Measurements from ENCODE around the gene BFSP2. TPM values are rescaled to one million over a fixed set of nuclear protein-coding genes. Genes with fewer than 3 reads are reported as not detected.

The BFSP2 gene
- total and polyA plus RNA-seq, 7 experiments from 2014 or later, result 0.72 TPM; not detected in 6

- H3K36me3 Mint-ChIP-seq, result peaks cover 0 to 5% (median 0%) of the 10 kb centered on the region in 5 donors
- POLR2A ChIA-PET, result interaction anchor here (1.5 to 11.9 kb wide), 2 partner anchors 12 to 87 kb away, joined by 5 to 179 read pairs; partner anchors contain the start of gene CDV3
- peak; percentile 72 for ATAC-seq
- intact Hi-C loops (cut with micrococcal nuclease), result loop anchor here (1.0 to 5.0 kb wide), 10 partner anchors 18 to 439 kb away; partner anchors contain the start of genes SRPRB (in 2 of the 2) and CDV3 (in 1 of the 2)
- peaks cover 22 to 52% (median 51%) of the 10 kb centered on the region in 7 donors for H3K4me1 Mint-ChIP-seq
- Histone ChIP-seq H3K9me3 (ENCODE audit: control insufficient read depth in 2 of 3, low read length in 3 of 3) (no peaks in the 10 kb centered on the region), H3K36me3 (ENCODE audit: control insufficient read depth in 2 of 3, insufficient read depth in 3 of 3, low read length in 3 of 3) (no peaks in the 10 kb centered on the region), H3K27ac (ENCODE audit: low read depth, low read length) (peak overlapping the region; percentile 34), H3K27me3 (ENCODE audit: control insufficient read depth in 2 of 2, insufficient read depth in 2 of 2, low read length in 2 of 2) (no peaks in the 10 kb centered on the region), H3K4me3 (ENCODE audit: low read length) (no peak overlapping the region), H3K4me1 (ENCODE audit: control insufficient read depth in 2 of 2, insufficient read depth in 2 of 2, low read length in 2 of 2) (peaks cover 22 to 47% of the 10 kb centered on the region in 2 donors)
- peak overlapping the region in 8 of 9 donors; percentile 90 to 98 (median 96) for H3K27ac Mint-ChIP-seq
- peaks cover 0 to 5% (median 0%) of the 10 kb centered on the region in 11 donors for H3K9me3 Mint-ChIP-seq
- no peaks in the 10 kb centered on the region for H3K27me3 Mint-ChIP-seq
- peak in 8 of 9 donors; percentile 40 to 67 (median 50) for DNase-seq
- peak overlapping the region in 6 of 10 donors; percentile 5 to 73 (median 32) for H3K4me3 Mint-ChIP-seq
- CTCF ChIA-PET, result interaction anchor here (0.7 to 7.2 kb wide), 12 partner anchors 13 to 761 kb away, joined by 3 to 80 read pairs (median 4); partner anchors contain the start of gene CDV3
These were observed 88.2 kb downstream of the BFSP2 start for GRCh38 chr3:133487920-133488540.

DNA sequence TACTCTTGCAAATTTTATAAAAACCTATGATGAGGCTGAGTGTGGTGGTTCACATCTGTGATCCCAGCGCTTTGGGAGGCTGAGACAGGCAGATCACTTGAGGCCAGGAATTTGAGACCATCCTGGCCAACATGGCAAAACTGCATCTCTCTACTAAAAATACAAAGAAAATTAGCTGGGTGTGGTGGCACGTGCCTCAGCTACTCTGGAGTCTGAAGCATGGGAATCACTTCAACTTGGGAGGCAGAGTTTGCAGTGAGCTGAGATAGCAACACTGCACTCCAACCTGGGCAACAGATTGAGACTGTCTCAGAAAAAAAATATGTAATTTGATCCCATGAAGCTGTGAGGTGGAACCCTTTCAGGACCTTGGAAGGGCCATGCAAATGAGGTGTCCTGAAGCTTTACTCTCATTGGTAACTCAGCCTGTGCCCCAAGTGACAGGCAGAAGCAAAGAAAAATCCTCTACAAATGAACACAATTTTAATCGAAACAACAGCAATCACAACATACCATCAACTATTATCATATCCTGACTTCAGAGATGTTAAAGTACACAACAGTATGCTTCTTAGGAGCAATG, 89.0 kb downstream of the BFSP2 start:
- DNase-seq, result no peak
- H3K27ac Mint-ChIP-seq, result peak overlapping the region in 8 of 9 donors; percentile 90 to 99 (median 98)
- H3K27ac ChIP-seq (ENCODE audit: low read depth, low read length), result peak overlapping the region; percentile 64
- H3K9me3 ChIP-seq (ENCODE audit: control insufficient read depth in 2 of 3, low read length in 3 of 3), result no peaks in the 10 kb centered on the region
- no peaks in the 10 kb centered on the region for H3K36me3 ChIP-seq (ENCODE audit: control insufficient read depth in 2 of 3, insufficient read depth in 3 of 3, low read length in 3 of 3)
- no peaks in the 10 kb centered on the region for H3K27me3 ChIP-seq (ENCODE audit: control insufficient read depth in 2 of 2, insufficient read depth in 2 of 2, low read length in 2 of 2)
- H3K4me1 ChIP-seq (ENCODE audit: control insufficient read depth in 2 of 2, insufficient read depth in 2 of 2, low read length in 2 of 2), result peaks cover 25 to 52% of the 10 kb centered on the region in 2 donors
- ChIA-PET CTCF (interaction anchor here (0.6 to 7.2 kb wide), 12 partner anchors 9 to 762 kb away, joined by 3 to 80 read pairs (median 5); partner anchors contain the start of gene CDV3), POLR2A (interaction anchor here (1.0 to 11.9 kb wide), 5 partner anchors 9 to 86 kb away, joined by 3 to 179 read pairs (median 5); partner anchors contain the start of gene CDV3)
- H3K9me3 Mint-ChIP-seq, result peaks cover 0 to 3% (median 0%) of the 10 kb centered on the region in 11 donors
- intact Hi-C loops (cut with micrococcal nuclease), result loop anchor here (1.0 to 5.0 kb wide), 10 partner anchors 17 to 438 kb away; partner anchors contain the start of genes SRPRB (in 2 of the 2) and CDV3 (in 1 of the 2)
- peaks cover 0 to 7% (median 0%) of the 10 kb centered on the region in 5 donors for H3K36me3 Mint-ChIP-seq
- no peak overlapping the region for H3K4me3 ChIP-seq (ENCODE audit: low read length)
- no peaks in the 10 kb centered on the region for H3K27me3 Mint-ChIP-seq
- peak overlapping the region in 6 of 10 donors; percentile 8 to 73 (median 21) for H3K4me3 Mint-ChIP-seq
- ATAC-seq, result no peak
- peaks cover 26 to 58% (median 56%) of the 10 kb centered on the region in 7 donors for H3K4me1 Mint-ChIP-seq

DNA sequence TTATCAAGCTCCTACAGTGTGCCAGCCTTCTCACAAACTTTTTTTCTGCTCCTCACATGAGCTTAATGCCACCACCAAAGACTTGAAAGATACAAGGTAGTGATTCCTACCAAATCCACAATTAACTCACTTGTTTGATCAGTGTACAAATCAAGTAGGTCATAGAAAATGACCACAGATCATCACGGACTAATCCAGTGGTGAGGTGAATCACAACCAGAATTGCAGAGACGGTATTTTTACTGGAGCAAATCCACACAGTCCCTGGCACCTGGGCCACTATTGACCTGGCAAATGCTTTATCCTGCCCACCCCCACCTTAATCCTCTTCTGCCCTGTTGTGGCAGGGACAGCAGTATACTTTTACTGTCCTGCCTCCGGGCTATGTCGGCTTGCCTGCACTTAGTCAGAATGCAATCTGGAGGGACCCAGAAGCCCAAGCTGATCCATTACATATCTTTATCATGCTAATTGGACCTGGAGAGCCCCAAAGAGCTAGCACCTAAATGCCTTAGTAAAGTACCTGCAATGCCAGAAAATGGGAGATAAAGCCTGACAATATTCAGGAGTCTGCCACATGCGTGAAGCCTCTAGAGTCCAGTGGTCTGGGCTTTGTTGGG, 89.7 kb downstream of the BFSP2 start:
- peaks cover 28 to 65% (median 60%) of the 10 kb centered on the region in 7 donors for H3K4me1 Mint-ChIP-seq
- Histone ChIP-seq H3K4me3 (ENCODE audit: low read length) (no peak overlapping the region), H3K27ac (ENCODE audit: low read depth, low read length) (peak overlapping the region; percentile 64), H3K9me3 (ENCODE audit: control insufficient read depth in 2 of 3, low read length in 3 of 3) (no peaks in the 10 kb centered on the region), H3K4me1 (ENCODE audit: control insufficient read depth in 2 of 2, insufficient read depth in 2 of 2, low read length in 2 of 2) (peaks cover 25 to 52% of the 10 kb centered on the region in 2 donors), H3K27me3 (ENCODE audit: control insufficient read depth in 2 of 2, insufficient read depth in 2 of 2, low read length in 2 of 2) (no peaks in the 10 kb centered on the region), H3K36me3 (ENCODE audit: control insufficient read depth in 2 of 3, insufficient read depth in 3 of 3, low read length in 3 of 3) (no peaks in the 10 kb centered on the region)
- ATAC-seq (no peak), DNase-seq (no peak)
- H3K27me3 Mint-ChIP-seq, result no peaks in the 10 kb centered on the region
- H3K36me3 Mint-ChIP-seq, result peaks cover 0 to 7% (median 0%) of the 10 kb centered on the region in 5 donors
- H3K9me3 Mint-ChIP-seq, result peaks cover 0 to 3% (median 0%) of the 10 kb centered on the region in 11 donors
- POLR2A ChIA-PET, result interaction anchor here (1.0 to 11.9 kb wide), 7 partner anchors 10 to 86 kb away, joined by 3 to 179 read pairs (median 4); partner anchors contain the start of gene CDV3
- CTCF ChIA-PET, result interaction anchor here (0.6 to 7.2 kb wide), 10 partner anchors 10 to 763 kb away, joined by 3 to 80 read pairs (median 6); partner anchors contain the start of gene CDV3
- intact Hi-C loops (cut with micrococcal nuclease), result loop anchor here (1.0 to 5.0 kb wide), 6 partner anchors 10 to 767 kb away; partner anchors contain the start of genes NPHP3 (in 1 of the 2) and SRPRB (in 1 of the 2)
- H3K27ac Mint-ChIP-seq, result peak overlapping the region; percentile 87 to 99 (median 97)
- H3K4me3 Mint-ChIP-seq, result peak overlapping the region in 9 of 10 donors; percentile 10 to 85 (median 73)

DNA sequence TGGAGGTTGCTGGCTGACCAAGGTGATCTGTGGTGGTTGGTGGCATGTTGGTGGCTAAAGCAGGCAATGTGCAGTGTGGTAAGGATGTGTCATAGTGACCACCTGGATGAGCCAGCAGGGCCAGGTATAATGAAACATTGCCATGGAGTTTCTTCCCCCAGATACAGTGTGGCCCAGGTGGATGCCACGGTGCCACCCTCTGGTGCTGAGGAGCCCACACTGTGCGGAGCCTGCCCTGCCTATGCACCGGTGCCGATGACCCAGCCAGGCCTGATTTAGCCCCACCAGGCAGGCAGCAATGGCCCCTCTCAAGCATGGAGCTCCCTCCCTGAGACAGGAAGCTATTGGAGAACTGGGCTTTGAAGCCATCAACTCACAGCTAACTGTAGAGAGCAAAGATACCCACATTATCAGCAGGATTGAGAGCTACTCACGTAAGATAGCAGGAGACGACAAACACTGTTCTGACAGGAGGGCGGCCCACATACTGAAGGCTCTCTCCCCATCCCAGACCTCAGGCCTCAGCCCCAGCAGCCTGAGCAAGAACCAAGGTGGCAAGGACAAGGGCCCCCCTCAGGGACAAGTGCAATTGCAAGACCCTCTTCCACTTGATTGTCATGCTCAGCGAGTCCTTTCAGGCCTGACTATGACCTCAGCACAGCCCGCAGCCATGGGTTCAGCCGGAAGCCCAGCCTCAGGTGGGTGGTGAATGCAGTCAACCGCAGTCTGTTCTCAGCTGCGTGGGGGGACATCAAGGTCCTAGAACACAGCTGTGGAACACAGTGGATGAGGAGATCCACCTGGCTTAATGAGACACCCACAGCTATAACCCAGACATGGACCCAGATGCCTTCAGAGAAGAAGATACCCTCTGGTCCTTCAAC, 90.9 kb downstream of the BFSP2 start:
- intact Hi-C loops (cut with micrococcal nuclease), result loop anchor here (1.0 to 5.0 kb wide), 6 partner anchors 9 to 768 kb away; partner anchors contain the start of genes CDV3 (in 1 of the 2), NPHP3 (in 1 of the 2) and TOPBP1 (in 1 of the 2)
- peaks cover 0 to 7% (median 0%) of the 10 kb centered on the region in 5 donors for H3K36me3 Mint-ChIP-seq
- DNase-seq, result peak in 8 of 9 donors; percentile 43 to 77 (median 56)
- H3K9me3 Mint-ChIP-seq, result peaks cover 0 to 3% (median 0%) of the 10 kb centered on the region in 11 donors
- peaks cover 25 to 52% of the 10 kb centered on the region in 2 donors for H3K4me1 ChIP-seq (ENCODE audit: control insufficient read depth in 2 of 2, insufficient read depth in 2 of 2, low read length in 2 of 2)
- H3K4me3 Mint-ChIP-seq, result peak overlapping the region; percentile 66 to 86 (median 74)
- H3K27me3 ChIP-seq (ENCODE audit: control insufficient read depth in 2 of 2, insufficient read depth in 2 of 2, low read length in 2 of 2), result no peaks in the 10 kb centered on the region
- no peaks in the 10 kb centered on the region for H3K9me3 ChIP-seq (ENCODE audit: control insufficient read depth in 2 of 3, low read length in 3 of 3)
- peaks cover 28 to 69% (median 64%) of the 10 kb centered on the region in 7 donors for H3K4me1 Mint-ChIP-seq
- no peaks in the 10 kb centered on the region for H3K27me3 Mint-ChIP-seq
- ChIA-PET CTCF (interaction anchor here (0.9 to 7.2 kb wide), 8 partner anchors 10 to 87 kb away, joined by 3 to 80 read pairs (median 8); partner anchors contain the start of gene CDV3), POLR2A (interaction anchor here (0.7 to 11.9 kb wide), 11 partner anchors 9 to 171 kb away, joined by 3 to 179 read pairs (median 4); partner anchors contain the start of genes CDV3 and TOPBP1)
- H3K4me3 ChIP-seq (ENCODE audit: low read length), result peak overlapping the region; percentile 11
- peak; percentile 76 for ATAC-seq
- no peaks in the 10 kb centered on the region for H3K36me3 ChIP-seq (ENCODE audit: control insufficient read depth in 2 of 3, insufficient read depth in 3 of 3, low read length in 3 of 3)
- peak overlapping the region; percentile 87 to 99 (median 97) for H3K27ac Mint-ChIP-seq
- H3K27ac ChIP-seq (ENCODE audit: low read depth, low read length), result peak overlapping the region; percentile 64

GRCh38 chr3:133491481-133492059, 91.7 kb downstream of the BFSP2 start:
- no peak for DNase-seq
- Histone ChIP-seq H3K4me1 (ENCODE audit: control insufficient read depth in 2 of 2, insufficient read depth in 2 of 2, low read length in 2 of 2) (peaks cover 25 to 52% of the 10 kb centered on the region in 2 donors), H3K27me3 (ENCODE audit: control insufficient read depth in 2 of 2, insufficient read depth in 2 of 2, low read length in 2 of 2) (no peaks in the 10 kb centered on the region), H3K9me3 (ENCODE audit: control insufficient read depth in 2 of 3, low read length in 3 of 3) (no peaks in the 10 kb centered on the region), H3K4me3 (ENCODE audit: low read length) (peak overlapping the region; percentile 11), H3K27ac (ENCODE audit: low read depth, low read length) (peak overlapping the region; percentile 64), H3K36me3 (ENCODE audit: control insufficient read depth in 2 of 3, insufficient read depth in 3 of 3, low read length in 3 of 3) (no peaks in the 10 kb centered on the region)
- Mint-ChIP-seq H3K27me3 (no peaks in the 10 kb centered on the region), H3K4me3 (peak overlapping the region; percentile 60 to 86 (median 78)), H3K4me1 (peaks cover 28 to 69% (median 66%) of the 10 kb centered on the region in 7 donors), H3K9me3 (peaks cover 0 to 3% (median 0%) of the 10 kb centered on the region in 11 donors), H3K27ac (peak overlapping the region; percentile 87 to 99 (median 97)), H3K36me3 (peaks cover 0 to 6% (median 0%) of the 10 kb centered on the region in 5 donors)
- ChIA-PET CTCF (interaction anchor here (0.6 to 7.2 kb wide), 9 partner anchors 10 to 105 kb away, joined by 3 to 80 read pairs (median 4); partner anchors contain the start of gene CDV3), POLR2A (interaction anchor here (0.7 to 11.9 kb wide), 8 partner anchors 9 to 170 kb away, joined by 3 to 179 read pairs (median 4); partner anchors contain the start of genes CDV3 and TOPBP1)
- intact Hi-C loops (cut with micrococcal nuclease), result loop anchor here (1.0 to 5.0 kb wide), 6 partner anchors 8 to 769 kb away; partner anchors contain the start of genes CDV3 (in 1 of the 2), NPHP3 (in 1 of the 2) and TOPBP1 (in 1 of the 2)
- ATAC-seq, result no peak
